ENCODE data around the gene MAP3K7.

GRCh38 chr6:90583836-90584481 lies 2.9 kb downstream of the MAP3K7 start:
- TF ChIP-seq CTCF (conservative IDR thresholded peaks at IDR 0.05; ENCODE audit: low read depth, low read length) (no peak), EZH2 (IDR thresholded peaks at IDR 0.05; ENCODE audit: low read length, unreplicated experiment) (no peak)
